A549 (cell line): ENCODE data around the gene GLE1.

Experiments used
- CHD4 ChIP-seq: fragments of 200-600 bp; sonication (generic); IDR thresholded peaks from 2 replicates; pipeline ENCODE4 v1.6.1; 2016; ENCODE audit warnings: antibody characterized with exemption, mild to moderate bottlenecking, borderline replicate concordance
- HDAC2 ChIP-seq: fragments of 200-600 bp; sonication (generic); IDR thresholded peaks from 2 replicates; pipeline ENCODE4 v1.6.1; 2016
- NFE2L2 ChIP-seq: fragments of 150-350 bp; conservative IDR thresholded peaks from 2 replicates; pipeline ENCODE4 v1.6.1; 2014; ENCODE audit warnings: low read length
- POLR2A ChIP-seq: IDR thresholded peaks from 2 replicates; pipeline ENCODE4 v1.6.1; 2012; ENCODE audit warnings: mild to moderate bottlenecking, low read length
- TF ChIP-seq, protein P1 (sequence below): fragments of >200 bp; sonication (Bioruptor Twin); formaldehyde crosslinking; IDR thresholded peaks from 3 replicates; pipeline ENCODE4 v1.5.1; 2016
- TF ChIP-seq, protein P2 (sequence below): fragments of 200-600 bp; sonication (generic); IDR thresholded peaks from 2 replicates; pipeline ENCODE4 v1.6.1; 2016; ENCODE audit warnings: antibody characterized with exemption, mild to moderate bottlenecking, moderate library complexity

DNA sequence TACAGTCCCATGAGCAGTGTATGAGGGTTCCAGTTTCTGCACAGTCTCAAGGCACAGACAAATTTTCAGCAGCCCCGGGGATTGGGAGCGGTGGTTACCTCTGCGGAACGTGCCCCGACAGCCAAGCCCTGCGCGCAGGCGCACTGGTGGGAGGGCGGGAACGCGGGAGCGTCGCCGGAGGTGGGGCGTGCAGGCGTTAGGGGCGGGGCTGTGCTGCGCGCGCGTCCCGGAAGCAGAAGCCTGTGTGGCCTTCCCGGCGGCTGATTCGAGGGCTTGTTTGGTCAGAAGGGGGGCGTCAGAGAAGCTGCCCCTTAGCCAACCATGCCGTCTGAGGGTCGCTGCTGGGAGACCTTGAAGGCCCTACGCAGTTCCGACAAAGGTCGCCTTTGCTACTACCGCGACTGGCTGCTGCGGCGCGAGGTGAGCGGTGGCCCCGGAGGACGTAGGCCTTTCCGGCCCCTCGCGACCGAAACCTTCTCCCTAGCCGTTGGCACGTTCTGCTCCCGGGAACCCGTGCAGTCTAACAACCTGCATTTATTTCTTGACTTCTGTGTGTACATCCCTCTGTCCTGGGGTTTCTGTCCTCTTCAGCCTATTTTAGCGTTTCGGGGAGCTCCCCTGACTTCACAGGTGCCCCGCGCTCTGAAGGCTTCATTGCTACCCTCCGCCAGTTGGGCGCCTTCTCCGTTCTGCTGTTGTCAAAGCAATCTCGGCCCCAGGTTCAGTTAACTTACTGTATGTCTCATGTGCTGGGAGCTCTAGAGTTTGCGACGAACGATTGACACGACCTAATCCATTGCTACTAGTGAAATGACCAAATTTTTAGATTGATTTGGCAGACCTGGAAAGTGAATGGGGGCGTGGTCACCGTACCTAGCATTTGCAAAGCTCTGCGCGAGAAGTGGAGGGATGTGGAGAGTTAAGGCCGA is at the start of gene GLE1:
- TF ChIP-seq, protein P1, sequence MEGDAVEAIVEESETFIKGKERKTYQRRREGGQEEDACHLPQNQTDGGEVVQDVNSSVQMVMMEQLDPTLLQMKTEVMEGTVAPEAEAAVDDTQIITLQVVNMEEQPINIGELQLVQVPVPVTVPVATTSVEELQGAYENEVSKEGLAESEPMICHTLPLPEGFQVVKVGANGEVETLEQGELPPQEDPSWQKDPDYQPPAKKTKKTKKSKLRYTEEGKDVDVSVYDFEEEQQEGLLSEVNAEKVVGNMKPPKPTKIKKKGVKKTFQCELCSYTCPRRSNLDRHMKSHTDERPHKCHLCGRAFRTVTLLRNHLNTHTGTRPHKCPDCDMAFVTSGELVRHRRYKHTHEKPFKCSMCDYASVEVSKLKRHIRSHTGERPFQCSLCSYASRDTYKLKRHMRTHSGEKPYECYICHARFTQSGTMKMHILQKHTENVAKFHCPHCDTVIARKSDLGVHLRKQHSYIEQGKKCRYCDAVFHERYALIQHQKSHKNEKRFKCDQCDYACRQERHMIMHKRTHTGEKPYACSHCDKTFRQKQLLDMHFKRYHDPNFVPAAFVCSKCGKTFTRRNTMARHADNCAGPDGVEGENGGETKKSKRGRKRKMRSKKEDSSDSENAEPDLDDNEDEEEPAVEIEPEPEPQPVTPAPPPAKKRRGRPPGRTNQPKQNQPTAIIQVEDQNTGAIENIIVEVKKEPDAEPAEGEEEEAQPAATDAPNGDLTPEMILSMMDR = no peak
- TF ChIP-seq NFE2L2 = no peak
- peak; percentile 91 for TF ChIP-seq POLR2A
- no peak for TF ChIP-seq CHD4
- TF ChIP-seq, protein P2, sequence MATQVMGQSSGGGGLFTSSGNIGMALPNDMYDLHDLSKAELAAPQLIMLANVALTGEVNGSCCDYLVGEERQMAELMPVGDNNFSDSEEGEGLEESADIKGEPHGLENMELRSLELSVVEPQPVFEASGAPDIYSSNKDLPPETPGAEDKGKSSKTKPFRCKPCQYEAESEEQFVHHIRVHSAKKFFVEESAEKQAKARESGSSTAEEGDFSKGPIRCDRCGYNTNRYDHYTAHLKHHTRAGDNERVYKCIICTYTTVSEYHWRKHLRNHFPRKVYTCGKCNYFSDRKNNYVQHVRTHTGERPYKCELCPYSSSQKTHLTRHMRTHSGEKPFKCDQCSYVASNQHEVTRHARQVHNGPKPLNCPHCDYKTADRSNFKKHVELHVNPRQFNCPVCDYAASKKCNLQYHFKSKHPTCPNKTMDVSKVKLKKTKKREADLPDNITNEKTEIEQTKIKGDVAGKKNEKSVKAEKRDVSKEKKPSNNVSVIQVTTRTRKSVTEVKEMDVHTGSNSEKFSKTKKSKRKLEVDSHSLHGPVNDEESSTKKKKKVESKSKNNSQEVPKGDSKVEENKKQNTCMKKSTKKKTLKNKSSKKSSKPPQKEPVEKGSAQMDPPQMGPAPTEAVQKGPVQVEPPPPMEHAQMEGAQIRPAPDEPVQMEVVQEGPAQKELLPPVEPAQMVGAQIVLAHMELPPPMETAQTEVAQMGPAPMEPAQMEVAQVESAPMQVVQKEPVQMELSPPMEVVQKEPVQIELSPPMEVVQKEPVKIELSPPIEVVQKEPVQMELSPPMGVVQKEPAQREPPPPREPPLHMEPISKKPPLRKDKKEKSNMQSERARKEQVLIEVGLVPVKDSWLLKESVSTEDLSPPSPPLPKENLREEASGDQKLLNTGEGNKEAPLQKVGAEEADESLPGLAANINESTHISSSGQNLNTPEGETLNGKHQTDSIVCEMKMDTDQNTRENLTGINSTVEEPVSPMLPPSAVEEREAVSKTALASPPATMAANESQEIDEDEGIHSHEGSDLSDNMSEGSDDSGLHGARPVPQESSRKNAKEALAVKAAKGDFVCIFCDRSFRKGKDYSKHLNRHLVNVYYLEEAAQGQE = no peak
- TF ChIP-seq HDAC2 = no peak
